Purkinje cell (primary cell): Measurements from ENCODE around the gene DOK7. TPM values are rescaled to one million over a fixed set of nuclear protein-coding genes. Genes with fewer than 3 reads are reported as not detected.

ENCODE experiments used
- polyA plus RNA-seq: library from polyadenylated mRNA; unstranded; fragments of >200 nt; fragmentation: Nextera tagmentation; gene quantifications from 2 replicates; pipeline ENCODE4 v1.2.1, GENCODE V29; 2014

DOK7 gene
- polyA plus RNA-seq: not detected in 2 replicates

GRCh38 chr4:3462790-3463415 is at the start of gene DOK7:
TSS of gene DOK7 (plus strand) at chr4:3463306. CDS start at chr4:3463376, 70 bp downstream.

DNA sequence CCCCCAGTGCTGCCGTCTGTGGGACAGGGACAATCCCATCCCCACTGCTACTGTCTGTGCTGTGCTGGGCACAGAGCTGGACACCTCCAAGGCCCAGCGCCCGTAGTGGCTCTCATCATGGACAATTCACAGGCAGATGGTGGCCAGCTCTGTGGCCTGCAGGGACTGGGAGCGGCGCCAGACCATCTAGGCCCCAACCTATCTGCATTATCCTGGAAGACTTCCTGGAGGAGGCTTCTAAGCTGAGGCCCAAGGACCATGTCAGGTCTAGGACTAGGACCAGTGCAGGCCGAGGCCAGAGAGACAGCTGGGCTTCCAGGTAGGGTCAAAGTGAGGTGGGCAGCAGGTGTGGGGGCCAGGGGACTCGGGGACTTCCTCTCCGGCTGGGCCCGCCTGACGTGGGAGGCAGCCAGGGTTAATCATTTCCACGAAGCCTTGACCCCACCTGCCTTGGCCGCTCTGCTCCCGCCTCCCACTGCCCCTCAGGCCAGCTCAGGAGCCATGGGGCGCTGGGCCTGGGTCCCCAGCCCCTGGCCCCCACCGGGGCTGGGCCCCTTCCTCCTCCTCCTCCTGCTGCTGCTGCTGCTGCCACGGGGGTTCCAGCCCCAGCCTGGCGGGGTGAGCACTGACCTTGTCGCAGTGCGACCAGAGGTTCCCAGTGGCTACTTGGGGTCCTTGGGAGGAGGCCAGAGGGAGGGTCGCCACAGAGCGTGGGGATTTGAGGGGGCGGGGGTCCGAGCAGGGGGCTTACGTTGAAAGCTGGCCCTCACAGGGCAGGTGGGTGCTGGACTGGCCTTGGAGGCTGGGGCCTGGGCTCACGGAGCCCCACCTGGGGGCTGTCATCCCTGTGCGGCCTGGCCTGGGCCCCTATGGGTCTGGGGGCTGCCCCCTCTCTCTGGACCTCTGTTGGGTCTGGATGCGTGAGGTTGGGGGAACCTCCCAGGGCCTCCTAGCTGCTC is 21.3 kb upstream of the DOK7 start, which contains the start of gene HGFAC:
Gene HGFAC, plus strand, starts transcription at position 468 of the 959 bp plus-strand sequence. Its CDS starts 34 bp downstream, at position 502.

GRCh38 chr4:3531879-3532750 is 69.0 kb downstream of the DOK7 start, which contains the start of gene LRPAP1:
TSS of gene LRPAP1 (minus strand) at chr4:3532422. CDS start at chr4:3532412, 10 bp downstream.

Other genes starting within 250 kb of the DOK7 start
- 0.11 and 0.41 TPM in 2 replicates for gene MSANTD1, start 214.1 kb upstream of the DOK7 start, polyA plus RNA-seq
- gene RGS12, start 170.3 kb upstream of the DOK7 start, polyA plus RNA-seq: 6.6 and 12.8 TPM in 2 replicates
- not detected in 2 replicates for gene HGFAC, start 21.3 kb upstream of the DOK7 start, polyA plus RNA-seq
- gene LRPAP1, start 69.1 kb downstream of the DOK7 start, polyA plus RNA-seq: 21.3 and 30.6 TPM in 2 replicates